NB4 (cell line): ENCODE data around the gene INHBB.

Experiments used
- POLR2A ChIP-seq: IDR thresholded peaks from 2 replicates; pipeline ENCODE4 v1.6.1; 2011; ENCODE audit warnings: mild to moderate bottlenecking; ENCODE audit not compliant: insufficient read length; ENCODE audit errors: extremely low read depth
- TF ChIP-seq, protein P1 (sequence below): IDR thresholded peaks from 2 replicates; pipeline ENCODE4 v1.6.1; 2011; ENCODE audit warnings: low read depth, low read length
- TF ChIP-seq, protein P2 (sequence below): IDR thresholded peaks from one replicate; pipeline ENCODE4 v1.5.1; 2012; ENCODE audit warnings: low read depth, low read length

DNA sequence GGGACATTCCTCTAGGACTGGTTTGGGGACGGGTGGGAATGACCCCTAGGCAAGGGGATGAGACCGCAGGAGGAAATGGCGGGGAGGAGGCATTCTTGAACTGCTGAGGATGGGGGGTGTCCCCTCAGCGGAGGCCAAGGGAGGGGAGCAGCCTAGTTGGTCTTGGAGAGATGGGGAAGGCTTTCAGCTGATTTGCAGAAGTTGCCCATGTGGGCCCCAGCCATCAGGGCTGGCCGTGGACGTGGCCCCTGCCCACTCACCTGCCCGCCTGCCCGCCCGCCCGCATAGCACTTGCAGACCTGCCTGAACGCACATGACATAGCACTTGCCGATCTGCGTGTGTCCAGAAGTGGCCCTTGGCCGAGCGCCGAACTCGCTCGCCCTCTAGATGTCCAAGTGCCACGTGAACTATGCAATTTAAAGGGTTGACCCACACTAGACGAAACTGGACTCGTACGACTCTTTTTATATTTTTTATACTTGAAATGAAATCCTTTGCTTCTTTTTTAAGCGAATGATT lies 4.9 kb downstream of the INHBB start:
- TF ChIP-seq, protein P1, sequence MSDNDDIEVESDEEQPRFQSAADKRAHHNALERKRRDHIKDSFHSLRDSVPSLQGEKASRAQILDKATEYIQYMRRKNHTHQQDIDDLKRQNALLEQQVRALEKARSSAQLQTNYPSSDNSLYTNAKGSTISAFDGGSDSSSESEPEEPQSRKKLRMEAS = no peak
- TF ChIP-seq, protein P2, sequence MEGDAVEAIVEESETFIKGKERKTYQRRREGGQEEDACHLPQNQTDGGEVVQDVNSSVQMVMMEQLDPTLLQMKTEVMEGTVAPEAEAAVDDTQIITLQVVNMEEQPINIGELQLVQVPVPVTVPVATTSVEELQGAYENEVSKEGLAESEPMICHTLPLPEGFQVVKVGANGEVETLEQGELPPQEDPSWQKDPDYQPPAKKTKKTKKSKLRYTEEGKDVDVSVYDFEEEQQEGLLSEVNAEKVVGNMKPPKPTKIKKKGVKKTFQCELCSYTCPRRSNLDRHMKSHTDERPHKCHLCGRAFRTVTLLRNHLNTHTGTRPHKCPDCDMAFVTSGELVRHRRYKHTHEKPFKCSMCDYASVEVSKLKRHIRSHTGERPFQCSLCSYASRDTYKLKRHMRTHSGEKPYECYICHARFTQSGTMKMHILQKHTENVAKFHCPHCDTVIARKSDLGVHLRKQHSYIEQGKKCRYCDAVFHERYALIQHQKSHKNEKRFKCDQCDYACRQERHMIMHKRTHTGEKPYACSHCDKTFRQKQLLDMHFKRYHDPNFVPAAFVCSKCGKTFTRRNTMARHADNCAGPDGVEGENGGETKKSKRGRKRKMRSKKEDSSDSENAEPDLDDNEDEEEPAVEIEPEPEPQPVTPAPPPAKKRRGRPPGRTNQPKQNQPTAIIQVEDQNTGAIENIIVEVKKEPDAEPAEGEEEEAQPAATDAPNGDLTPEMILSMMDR = no peak
- TF ChIP-seq POLR2A = no peak
